ENCODE results near the gene TRPV4.
"Not testable (repeated sequence)": the region's sequence is repeated elsewhere in the genome, so short reads cannot be mapped to it uniquely, and the experiment has no call there.

TRPV4 gene

GRCh38 chr12:109860977-109861376 is 27.8 kb upstream of the TRPV4 start:
- no peak for DNase-seq (ENCODE audit: low spot score)

DNA sequence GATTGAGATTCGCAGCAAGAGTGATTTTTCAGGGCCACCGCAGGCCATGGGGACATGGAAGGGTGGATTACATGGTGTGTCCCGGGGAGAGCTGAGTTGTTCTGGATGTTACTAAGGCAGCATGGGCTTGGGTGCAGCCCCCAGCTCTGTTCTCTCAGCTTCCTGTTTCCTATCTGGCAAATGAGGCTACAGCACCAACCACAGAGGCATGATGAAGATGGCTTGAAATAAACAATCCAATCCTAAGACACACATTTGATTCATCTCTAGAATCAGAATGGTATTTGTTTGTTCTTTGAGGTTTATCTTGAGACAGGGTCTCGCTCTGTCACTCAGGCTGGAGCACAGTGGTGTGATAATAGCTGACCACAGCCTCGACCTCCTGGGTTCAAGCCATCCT is 25.6 kb upstream of the TRPV4 start:
- DNase-seq (ENCODE audit: low spot score): no peak

GRCh38 chr12:109857715-109858114 is 24.5 kb upstream of the TRPV4 start:
- DNase-seq (ENCODE audit: low spot score): no peak

DNA sequence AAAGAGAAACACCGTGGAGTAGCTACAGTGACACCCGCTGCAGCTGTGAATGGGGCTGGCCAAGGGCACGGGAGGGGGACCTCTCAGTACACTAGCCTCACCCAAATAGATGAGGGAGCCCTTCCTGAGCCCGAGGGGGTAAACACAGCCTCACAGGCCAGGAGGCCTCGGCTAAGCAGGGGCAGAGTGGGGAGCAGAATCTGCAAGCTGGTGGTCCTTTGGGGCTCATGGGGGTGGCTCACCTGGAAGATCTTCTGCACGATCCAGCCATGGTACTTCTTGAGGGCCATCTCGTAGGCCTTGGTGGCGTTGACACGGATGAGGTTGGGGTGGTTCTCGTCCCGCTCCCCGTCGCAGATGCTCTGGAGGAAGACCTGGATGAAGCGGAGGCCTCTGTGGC is 22.2 kb upstream of the TRPV4 start:
- no peak for DNase-seq (ENCODE audit: low spot score)

DNA sequence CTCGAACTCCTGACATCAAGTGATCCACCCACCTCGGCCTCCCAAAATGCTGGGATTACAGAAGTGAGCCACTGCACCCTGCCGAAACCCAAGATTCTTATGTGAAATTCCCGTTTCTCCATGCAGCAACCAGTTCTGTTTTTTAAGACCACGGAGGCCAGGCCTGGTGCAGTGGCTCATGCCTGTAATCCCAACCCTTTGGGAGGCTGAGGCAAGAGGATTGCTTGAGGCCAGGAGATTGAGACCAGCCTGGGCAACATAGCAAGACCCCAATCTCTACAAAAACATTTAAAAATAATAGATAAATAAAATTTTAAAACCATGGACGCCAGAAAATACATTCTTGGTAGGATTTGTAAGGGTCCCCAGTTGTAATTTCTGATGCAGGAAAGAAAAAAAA is 17.3 kb upstream of the TRPV4 start:
- not testable (repeated sequence) for DNase-seq (ENCODE audit: low spot score)

DNA sequence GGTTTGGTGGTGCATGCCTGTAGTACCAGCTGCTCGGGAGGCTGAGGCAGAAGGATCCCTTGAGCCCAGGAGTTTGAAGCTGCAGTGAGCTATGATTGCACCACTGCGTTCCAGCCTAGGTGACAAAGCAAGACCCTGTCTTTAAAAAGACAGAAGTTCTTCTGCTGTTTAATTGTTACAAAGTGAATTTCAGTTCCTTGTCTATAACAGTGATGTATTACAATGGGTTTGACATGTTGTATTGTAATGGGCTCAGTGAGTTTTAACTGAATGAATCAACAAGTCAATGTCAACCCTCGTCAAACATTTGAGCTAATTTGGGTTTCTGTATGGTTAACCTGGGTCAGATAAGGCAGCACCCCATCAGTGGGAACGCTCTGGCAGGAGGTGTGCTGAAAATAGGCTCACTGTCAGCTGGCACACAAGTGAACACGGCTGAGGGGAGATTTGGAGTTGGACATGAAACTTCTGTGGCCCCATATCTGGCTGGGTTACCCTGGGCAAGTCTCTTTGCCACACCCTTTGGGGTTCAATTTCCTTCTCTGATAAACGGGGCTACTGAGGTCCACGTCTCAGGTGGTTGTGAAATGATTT is 14.0 kb upstream of the TRPV4 start:
- DNase-seq (ENCODE audit: low spot score): no peak

GRCh38 chr12:109845824-109846205 is 12.6 kb upstream of the TRPV4 start:
- no peak for DNase-seq (ENCODE audit: low spot score)

GRCh38 chr12:109844983-109845823 is 12.0 kb upstream of the TRPV4 start:
- DNase-seq (ENCODE audit: low spot score): peak; percentile 96

GRCh38 chr12:109844091-109844490 is 10.9 kb upstream of the TRPV4 start:
- DNase-seq (ENCODE audit: low spot score): no peak

DNA sequence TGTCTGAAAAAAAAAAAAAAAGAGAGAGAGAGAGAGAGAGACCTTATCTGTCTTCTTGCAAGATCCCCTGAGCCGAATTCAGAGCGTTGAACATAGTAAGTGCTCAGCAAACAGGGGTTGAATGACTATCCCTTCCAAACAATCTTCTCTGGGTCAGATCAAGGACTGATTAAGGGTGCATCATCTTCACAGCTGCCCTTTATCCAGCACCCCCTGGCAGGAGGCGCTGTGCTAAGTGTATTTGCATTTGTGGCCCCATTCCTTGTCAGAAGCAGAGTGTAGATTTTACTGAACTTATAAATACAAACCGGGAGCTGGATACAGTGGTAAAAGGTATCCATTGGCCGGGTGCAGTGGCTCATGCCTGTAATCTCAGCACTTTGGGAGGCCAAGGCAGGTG is 8.8 kb upstream of the TRPV4 start:
- no peak for DNase-seq (ENCODE audit: low spot score)

GRCh38 chr12:109841356-109841755 is 8.2 kb upstream of the TRPV4 start:
- no peak for DNase-seq (ENCODE audit: low spot score)

DNA sequence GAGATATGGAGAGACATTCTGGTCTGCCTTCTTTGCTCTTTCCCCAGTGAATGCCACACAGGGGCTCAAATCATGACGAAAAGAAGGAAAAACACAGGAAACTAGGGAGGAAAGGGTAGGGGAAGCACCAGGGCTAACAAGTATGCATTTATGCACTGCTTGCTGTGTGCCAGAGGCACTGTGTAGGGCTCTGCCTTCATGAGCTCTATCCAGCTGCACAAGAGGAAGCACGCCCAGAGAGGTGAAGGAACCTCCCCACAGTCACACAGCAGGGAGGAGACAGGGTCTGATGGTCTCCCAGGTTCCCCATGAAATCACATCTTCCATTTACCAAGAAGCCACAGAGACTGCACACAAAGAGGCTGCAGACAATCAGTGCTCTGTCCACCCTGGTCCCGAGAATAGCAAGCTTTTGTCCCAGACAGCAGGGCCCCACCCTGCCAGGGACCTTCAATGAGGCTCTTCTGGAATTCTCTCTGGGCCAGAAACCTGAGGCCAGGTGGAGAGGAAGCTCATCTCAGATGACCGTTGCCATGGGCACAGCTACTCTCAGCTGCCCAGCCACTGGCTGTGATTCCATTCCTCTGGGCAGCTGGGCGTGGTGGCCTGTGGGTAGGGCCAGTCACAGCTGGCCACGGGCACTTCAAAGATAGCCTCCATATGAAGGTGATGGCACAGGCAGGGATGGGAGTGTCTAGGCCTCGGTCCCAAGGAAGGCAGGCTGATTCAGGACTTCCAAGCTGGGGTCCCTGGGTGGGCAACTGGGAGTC is 7.3 kb upstream of the TRPV4 start:
- no peak for DNase-seq (ENCODE audit: low spot score)

DNA sequence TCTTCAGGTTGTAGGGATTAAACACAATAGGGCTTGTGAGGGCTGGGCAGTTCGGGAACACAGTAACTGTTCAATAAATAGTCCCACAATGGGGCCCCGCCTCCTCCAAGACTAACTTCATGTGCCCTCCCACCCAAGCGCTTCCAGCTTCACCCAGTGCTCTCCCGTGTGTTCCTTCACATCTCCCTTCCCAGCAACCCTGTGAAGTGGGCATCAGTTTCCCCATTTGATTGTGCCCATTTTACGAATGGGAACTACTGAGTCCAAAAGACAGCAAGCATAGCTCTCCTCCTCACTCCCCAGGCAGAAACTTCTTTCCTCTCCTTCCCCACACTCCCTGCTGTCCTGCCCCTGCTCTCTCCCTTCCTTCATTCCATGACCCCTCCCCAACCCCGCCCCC is 6.2 kb upstream of the TRPV4 start:
- DNase-seq (ENCODE audit: low spot score): no peak

DNA sequence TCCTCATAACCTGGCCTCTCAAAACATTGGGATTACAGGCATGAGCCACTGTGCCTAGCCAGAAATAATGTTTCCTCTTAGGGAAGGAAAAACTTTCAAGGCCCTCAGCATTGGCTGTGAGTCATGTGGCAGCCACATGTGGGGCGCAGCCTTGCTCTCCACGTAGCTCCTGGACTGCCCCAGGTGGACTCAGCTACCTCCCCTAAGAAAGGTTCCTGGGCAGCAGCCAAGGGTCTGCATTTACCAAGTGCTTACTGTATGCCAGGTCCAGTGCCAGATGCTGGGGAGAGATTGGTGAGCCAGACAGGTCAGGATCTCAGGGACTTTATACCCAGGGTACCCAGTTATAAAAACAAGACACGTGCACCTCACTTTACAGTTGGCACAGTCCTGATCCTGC is 3.7 kb upstream of the TRPV4 start:
- no peak for DNase-seq (ENCODE audit: low spot score)

DNA sequence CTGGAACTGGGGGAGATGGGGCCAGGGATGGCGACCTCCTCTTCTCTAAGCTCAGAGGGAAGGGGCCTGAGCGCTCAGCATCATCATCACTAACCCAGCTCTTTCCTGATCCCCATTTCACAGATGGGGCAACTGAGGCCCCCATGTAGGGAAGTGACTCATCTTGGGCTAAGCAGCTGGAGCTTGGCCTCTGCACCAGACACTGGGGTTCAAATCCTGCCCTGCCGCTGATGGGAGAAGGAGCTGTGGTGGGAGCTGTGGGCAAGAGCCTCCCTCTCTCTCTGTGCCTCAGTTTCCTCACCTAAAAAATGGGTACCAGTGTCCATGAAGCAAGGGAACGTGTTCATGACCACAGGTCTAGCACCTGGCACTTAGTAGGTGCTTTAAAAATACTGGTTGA is 2.6 kb upstream of the TRPV4 start:
- DNase-seq (ENCODE audit: low spot score): no peak

DNA sequence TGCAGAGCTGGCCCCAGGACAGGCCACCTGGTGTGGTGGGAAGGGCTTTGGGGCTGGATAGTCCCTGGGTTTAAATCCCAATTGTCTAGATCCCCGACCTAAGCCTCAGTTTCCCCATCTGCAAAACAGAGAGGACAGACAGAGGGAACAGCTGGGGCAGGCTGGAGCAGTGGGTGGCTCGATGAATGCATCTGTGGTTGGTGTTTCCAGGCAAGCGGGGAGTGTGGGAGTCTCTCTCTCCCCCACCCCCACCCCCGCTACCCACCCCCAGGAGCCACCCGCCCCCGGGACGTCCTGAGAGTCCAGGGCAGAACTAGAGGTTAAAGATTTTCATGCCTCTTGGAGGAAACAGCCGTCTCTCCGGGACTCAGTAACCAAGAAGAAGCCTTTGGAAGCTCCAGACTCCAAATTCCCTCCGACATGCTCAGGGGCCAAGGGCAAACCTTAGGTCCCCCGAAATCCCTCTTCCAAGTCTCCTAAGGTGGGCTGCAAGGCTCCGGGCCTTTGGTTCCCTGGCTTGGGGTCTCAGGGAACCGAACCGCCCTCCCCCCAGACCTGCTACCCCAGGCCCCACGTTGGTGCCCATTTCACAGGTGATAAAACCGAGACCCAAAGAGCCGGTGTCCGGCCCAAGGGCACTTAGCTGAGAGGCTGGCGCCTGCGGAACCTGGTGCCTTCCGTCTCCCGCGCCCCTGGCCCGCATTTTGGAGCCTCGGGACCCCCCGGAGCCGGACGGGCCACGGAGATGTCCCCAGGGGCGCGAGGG is 474 bp downstream of the TRPV4 start:
- DNase-seq (ENCODE audit: low spot score): no peak

DNA sequence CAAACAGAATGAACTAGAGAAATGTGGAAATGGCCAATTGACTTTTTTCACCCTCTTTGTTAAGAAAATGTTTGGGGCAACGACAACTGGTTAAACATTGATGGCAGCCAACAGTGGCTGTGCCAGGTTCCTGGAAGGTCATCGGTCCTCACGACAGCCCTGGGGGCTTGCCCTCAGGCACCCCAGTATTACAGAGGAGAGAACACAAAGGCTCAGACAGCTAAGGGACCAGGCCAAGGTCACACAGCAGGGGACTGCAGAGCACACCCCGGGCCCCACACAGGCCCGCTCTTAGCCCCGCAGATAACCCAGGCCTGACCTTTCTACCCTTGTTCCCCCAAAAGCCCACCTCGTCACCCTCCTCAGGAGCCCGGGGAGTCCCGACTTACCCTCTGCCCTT is 1.3 kb downstream of the TRPV4 start:
- DNase-seq (ENCODE audit: low spot score): no peak

DNA sequence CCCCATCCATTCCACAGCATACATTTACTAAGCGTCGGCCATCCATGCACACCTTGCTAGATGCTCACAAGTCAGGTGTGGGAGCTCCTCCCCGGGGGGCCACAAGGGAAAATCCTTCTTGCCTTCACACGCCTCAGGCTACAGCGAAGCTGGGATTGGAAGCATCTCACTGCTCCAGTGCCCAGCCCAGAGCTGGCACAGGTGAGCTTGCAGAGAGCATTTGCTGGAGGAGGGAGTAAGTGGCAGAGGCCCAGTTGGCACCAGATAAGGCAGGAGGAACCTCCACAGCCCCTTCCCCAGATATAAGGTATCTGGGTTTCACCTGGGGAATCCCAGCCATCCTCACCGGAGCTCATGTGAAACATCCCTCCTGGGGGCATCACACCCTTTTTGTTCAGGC is 1.8 kb downstream of the TRPV4 start:
- DNase-seq (ENCODE audit: low spot score): no peak

- DNase-seq (ENCODE audit: low spot score): no peak
Measured at GRCh38 chr12:109830718-109831117, 2.5 kb downstream of the TRPV4 start.

- no peak for DNase-seq (ENCODE audit: low spot score)
Measured at GRCh38 chr12:109830267-109830666, 2.9 kb downstream of the TRPV4 start.

- no peak for DNase-seq (ENCODE audit: low spot score)
Measured at GRCh38 chr12:109829667-109830066, 3.5 kb downstream of the TRPV4 start.

DNA sequence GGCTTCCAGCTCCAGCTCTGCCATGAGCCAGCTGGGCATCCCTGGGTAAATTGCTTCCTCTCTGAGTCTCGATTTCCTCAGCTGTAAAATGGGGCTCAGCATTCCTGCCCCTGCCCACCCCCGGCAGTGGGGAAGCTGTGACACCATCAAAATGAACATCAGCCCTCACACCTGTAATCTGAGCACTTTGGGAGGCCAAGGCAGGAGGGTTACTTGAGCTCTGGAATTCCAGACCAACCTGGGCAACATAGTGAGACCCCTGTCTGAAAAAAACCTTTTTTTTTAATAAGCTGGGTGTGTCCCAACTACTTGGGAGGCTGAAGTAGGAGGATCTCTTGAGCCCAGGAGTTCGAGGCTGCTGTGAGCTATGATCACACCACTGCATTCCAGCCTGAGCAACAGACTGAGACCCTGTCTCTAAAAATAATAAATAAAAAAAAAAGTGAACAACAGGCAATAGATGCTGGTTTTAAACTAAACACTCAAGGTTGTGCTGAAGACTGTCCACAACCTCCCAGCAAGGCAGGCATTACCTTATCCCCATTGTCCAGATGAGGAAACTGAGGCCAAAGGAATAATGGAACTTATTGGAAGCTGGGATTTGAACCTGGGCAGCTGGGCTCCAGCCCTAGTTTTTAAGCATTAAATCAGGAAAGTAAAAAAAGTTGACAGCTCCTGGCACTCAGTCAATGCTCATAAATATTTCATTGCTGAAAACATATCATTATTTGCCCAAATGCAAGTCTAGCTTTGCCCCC is 4.3 kb downstream of the TRPV4 start:
- no peak for DNase-seq (ENCODE audit: low spot score)
